ENCODE measurements around the gene PFAS.

DNA sequence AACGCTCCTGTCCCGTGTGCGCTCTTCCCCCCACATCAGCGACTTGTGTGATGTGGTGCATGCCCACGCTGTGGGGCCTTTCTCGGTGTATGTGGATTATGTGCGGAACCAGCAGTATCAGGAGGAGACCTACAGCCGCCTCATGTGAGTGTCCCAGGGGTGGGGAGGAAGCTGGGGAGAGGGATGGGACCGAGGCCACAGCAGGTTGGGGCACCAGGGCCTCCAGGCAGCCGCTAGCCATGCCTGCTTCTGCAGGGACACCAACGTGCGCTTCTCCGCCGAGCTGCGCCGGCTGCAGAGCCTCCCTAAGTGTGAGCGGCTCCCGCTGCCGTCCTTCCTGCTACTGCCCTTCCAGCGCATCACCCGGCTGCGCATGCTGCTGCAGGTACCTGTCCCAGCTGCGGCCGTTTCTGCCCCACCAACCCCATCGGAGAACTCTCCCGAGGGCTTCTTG is 66.7 kb downstream of the PFAS start:
- TF ChIP-seq, protein P1, sequence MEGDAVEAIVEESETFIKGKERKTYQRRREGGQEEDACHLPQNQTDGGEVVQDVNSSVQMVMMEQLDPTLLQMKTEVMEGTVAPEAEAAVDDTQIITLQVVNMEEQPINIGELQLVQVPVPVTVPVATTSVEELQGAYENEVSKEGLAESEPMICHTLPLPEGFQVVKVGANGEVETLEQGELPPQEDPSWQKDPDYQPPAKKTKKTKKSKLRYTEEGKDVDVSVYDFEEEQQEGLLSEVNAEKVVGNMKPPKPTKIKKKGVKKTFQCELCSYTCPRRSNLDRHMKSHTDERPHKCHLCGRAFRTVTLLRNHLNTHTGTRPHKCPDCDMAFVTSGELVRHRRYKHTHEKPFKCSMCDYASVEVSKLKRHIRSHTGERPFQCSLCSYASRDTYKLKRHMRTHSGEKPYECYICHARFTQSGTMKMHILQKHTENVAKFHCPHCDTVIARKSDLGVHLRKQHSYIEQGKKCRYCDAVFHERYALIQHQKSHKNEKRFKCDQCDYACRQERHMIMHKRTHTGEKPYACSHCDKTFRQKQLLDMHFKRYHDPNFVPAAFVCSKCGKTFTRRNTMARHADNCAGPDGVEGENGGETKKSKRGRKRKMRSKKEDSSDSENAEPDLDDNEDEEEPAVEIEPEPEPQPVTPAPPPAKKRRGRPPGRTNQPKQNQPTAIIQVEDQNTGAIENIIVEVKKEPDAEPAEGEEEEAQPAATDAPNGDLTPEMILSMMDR (IDR thresholded peaks at IDR 0.05): no peak
- no peak for TF ChIP-seq POLR2A (IDR thresholded peaks at IDR 0.05)
